HG02623 (cell line): ENCODE data around the gene CDCA7L.
A peak's percentile ranks its signal among the peaks of the same experiment; 100 is the strongest.
"Not testable (repeated sequence)": the region's sequence is repeated elsewhere in the genome, so short reads cannot be mapped to it uniquely, and the experiment has no call there.

Source experiments
- ATAC-seq: cut with Tn5 transposase; IDR thresholded peaks from one replicate; pipeline ENCODE4 v1.9.1; 2021; ENCODE audit warnings: moderate library complexity; ENCODE audit not compliant: unreplicated experiment

The CDCA7L gene

GRCh38 chr7:21911341-21911875 is 34.3 kb downstream of the CDCA7L start:
- ATAC-seq: no peak

- ATAC-seq: no peak
These were observed 35.4 kb downstream of the CDCA7L start for GRCh38 chr7:21910253-21910652.

GRCh38 chr7:21908746-21909145 is 37.0 kb downstream of the CDCA7L start:
- ATAC-seq: no peak

GRCh38 chr7:21903020-21903786 is 42.5 kb downstream of the CDCA7L start:
- no peak for ATAC-seq

- ATAC-seq: no peak
These were observed 43.5 kb downstream of the CDCA7L start for GRCh38 chr7:21902240-21902639.

GRCh38 chr7:21898265-21898930 is 47.3 kb downstream of the CDCA7L start:
- peak; percentile 93 for ATAC-seq

GRCh38 chr7:21893401-21893800 is 52.3 kb downstream of the CDCA7L start:
- no peak for ATAC-seq

- ATAC-seq: no peak
These were observed 54.4 kb downstream of the CDCA7L start for GRCh38 chr7:21891291-21891690.

- ATAC-seq: no peak
These were observed 57.9 kb downstream of the CDCA7L start for GRCh38 chr7:21887779-21888178.

GRCh38 chr7:21887353-21887752 is 58.3 kb downstream of the CDCA7L start:
- ATAC-seq: no peak

GRCh38 chr7:21886396-21886795 is 59.3 kb downstream of the CDCA7L start:
- no peak for ATAC-seq

GRCh38 chr7:21884496-21884895 is 61.2 kb downstream of the CDCA7L start:
- ATAC-seq: no peak

GRCh38 chr7:21883501-21883900 is 62.2 kb downstream of the CDCA7L start:
- not testable (repeated sequence) for ATAC-seq

- no peak for ATAC-seq
These were observed 62.6 kb downstream of the CDCA7L start for GRCh38 chr7:21883069-21883468.

- ATAC-seq: no peak
These were observed 75.8 kb downstream of the CDCA7L start for GRCh38 chr7:21869785-21870402.

GRCh38 chr7:21868576-21868850 is 77.2 kb downstream of the CDCA7L start:
- no peak for ATAC-seq

GRCh38 chr7:21867816-21868575 is 77.7 kb downstream of the CDCA7L start:
- ATAC-seq: no peak

- no peak for ATAC-seq
These were observed 78.5 kb downstream of the CDCA7L start for GRCh38 chr7:21867226-21867625.

- no peak for ATAC-seq
These were observed 79.0 kb downstream of the CDCA7L start for GRCh38 chr7:21866731-21867130.

GRCh38 chr7:21865631-21866204 is 80.0 kb downstream of the CDCA7L start:
- not testable (repeated sequence) for ATAC-seq

- no peak for ATAC-seq
These were observed 94.1 kb downstream of the CDCA7L start for GRCh38 chr7:21851559-21851967.
